GM18868 (cell line): ENCODE data around the gene FANCI.

ENCODE experiments used
- ATAC-seq: cut with Tn5 transposase; IDR thresholded peaks from one replicate; pipeline ENCODE4 v1.9.1; 2021; ENCODE audit warnings: mild to moderate bottlenecking, moderate library complexity; ENCODE audit not compliant: unreplicated experiment

Gene FANCI

GRCh38 chr15:89330881-89331595, 87.3 kb downstream of the FANCI start:
- no peak for ATAC-seq

DNA sequence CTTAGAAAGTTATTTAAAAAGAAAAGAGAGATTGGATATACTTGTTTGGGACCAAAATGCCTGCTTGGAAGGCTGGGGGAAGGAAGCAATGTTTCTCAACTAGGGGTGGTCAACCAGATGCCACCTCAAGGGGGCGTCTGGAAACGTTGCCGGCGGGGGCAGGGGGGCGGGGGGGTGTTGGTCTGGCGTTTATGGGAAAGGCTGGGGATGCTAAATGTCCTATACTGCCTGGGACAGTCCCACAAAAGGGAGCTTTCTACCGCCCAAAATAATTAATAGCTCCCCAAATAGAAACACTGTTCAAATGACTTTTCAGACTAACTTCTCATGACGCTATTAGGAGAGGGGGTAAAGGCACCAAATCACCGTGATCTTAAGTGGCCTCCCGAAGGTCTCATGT, 88.7 kb downstream of the FANCI start:
- ATAC-seq: no peak

- no peak for ATAC-seq
Observed at GRCh38 chr15:89333011-89333860, 89.5 kb downstream of the FANCI start.

DNA sequence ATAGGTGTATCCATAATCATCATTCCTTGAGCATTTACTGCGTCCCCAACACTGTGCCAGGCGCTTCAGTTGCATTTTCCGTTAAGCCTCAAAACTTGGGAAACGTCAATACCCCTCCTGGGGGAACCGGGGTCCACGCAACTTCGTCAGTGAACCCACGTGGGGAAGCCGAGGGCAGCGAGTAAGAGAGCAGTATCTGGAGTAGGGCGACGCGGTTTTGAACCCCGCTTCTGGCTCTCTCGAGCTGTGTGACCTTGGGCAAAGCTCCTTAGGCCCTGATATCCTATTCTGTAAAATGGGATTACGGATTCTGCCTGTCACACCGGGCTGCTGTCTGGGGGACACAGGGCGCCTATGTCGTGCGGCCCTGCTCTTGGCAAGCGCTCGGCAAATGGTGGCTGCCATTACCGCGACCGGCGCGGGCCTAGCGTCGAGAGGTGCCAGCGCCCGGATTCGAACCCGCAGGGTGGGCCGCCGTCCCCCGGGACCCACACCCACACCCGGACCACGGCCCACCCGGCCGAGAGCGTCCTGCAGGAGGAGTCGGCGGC, 90.3 kb downstream of the FANCI start:
- peak; percentile 0 for ATAC-seq

- peak; percentile 88 for ATAC-seq
Observed at GRCh38 chr15:89334510-89335297, 90.9 kb downstream of the FANCI start, which contains the start of gene POLG. Gene POLG, minus strand, starts transcription at chr15:89334824. Its CDS starts 1,070 bp downstream, at chr15:89333754.

DNA sequence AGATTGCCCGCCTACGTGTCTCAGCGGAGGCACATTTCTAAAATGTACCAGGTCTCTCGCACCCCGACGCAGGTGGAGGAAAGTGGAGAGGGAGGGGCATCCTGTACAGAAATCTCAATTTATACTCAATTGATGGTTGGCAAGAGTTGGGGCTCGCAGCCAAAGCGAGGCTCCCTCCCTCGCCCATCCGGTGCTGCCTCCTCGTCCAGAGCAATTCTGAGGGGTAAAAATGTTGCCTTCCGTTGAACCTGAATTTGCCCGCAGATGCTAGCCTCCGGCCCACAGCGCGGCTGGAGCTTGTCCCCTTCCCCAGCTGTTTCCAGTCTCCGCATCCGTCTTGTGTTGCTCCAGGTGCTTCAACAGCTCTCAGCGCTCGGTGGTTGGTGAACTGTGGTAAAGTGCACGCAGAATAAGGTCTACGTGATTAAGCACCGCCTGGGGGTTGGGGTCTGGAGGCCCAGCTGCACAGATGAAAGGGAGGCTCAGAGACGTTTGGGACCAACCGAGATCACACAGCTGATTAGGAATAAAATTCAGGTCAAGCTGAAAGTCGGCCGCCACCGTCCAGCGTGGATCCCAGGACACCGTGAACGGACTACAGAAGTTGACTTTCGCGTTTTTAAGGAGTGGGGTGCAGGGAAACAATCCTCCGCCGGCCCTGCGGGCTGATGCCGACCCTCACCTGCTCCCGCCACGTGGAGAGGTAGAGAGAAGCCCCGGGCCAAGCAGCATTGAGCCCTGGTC, 91.7 kb downstream of the FANCI start:
- peak; percentile 31 for ATAC-seq

DNA sequence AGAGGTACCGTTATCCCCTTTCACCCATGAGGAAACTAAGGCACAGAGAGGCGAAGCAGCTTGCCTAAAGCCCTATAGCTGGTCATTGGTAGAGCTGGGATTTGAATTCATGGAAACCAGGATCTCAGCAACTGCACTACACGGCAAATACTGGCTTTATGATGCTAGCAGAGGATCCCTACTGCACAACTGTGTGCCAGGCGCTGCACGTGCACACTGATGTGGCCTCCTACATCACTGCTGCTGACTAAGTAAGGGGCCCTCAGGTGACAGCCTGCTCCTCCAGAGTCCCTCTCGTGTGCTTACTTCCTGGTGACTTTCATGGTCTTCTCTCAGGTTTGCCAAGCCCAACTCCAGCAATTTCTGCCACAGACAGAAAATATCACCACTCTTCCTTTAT, 94.3 kb downstream of the FANCI start:
- ATAC-seq: no peak

DNA sequence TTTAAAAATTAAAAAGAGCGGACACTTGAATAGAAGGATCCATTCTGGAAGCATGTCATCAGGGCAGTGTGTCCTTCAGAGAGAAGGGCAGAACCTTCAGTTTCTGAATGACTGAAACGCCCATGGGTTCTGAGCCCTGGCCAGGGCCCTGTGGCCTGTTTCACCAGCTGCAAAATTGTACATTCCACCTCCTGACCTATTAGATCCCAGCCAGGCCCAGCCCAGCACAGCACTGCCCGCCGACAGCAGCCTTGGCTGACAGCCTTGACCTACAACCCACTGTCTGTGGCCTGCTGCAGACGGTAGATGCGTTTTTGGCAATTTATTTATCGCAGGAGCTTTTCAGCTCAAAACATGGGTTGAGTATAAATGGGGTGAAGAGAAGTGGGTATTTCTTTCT, 96.8 kb downstream of the FANCI start:
- ATAC-seq: no peak

DNA sequence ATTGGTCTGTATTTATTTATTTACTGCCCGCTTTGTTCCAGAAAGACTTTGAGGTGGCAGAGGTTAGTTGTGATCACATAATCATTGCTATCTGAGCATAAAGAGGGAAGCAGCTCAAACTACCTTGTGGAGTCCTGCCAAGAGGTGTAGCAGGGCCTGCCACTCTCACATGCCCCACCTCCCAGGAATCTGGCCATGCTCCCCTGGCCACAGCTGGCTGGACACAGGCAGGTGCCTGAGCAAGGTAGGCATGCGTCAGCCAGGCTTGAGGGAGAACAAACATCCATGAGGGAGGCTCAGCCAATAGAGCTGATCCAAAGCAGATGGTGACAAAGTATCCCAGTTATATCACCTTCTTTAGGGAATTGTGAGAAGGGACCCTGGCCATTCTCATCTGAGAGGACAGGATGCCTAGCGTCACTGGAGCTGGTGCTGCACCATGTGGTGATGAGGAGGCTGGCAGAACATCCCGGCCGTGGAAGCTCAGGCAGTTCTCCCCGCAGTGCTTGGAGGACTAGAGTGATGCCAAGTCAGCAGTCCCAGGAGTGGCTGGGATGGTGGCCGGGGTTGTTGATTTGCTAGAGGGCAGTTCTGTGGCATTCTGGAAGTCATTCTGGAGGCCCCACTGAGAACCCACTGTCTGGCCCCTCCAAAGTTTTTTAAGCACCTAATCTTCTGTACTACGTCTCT, 97.7 kb downstream of the FANCI start:
- ATAC-seq: no peak

DNA sequence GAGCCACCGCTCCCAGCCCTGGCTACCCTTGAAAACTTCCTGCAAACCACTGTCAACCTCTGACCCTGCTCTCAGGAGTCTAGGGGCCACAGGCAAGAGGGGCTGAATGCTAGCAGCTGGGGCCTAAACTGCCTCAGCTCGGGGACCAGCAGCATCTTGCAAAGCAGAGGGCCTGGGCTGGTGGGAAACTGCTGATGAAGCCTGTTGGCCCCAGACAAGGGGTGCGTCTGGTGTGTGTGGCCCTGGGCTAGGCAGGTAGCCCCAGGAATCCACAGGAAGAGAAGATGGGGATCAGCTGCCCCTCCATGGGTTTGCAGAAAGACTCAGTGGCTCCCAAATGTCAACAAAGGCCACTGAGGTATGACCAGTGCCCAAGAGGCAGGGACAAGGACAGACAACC, 99.1 kb downstream of the FANCI start:
- ATAC-seq: no peak

DNA sequence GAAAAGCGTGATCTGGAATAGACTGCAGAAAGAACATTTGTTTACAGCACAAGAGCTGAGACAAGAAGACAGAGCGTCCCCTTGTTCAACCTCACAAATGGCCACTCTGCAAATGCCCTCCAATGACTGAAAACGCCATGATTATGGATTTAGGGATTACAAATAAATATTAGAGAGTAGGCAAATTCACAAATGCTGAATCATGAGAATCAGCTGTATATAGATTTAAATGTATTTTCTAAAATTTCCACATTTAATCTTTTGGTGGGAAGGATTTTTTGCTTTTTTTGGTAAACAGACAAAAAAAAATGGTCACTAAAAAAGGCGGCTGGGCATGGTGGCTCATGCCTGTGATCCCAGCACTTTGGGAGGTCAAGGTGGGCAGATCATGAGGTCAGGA, 101.5 kb downstream of the FANCI start:
- no peak for ATAC-seq

GRCh38 chr15:89346516-89347231, 102.9 kb downstream of the FANCI start:
- ATAC-seq: no peak

DNA sequence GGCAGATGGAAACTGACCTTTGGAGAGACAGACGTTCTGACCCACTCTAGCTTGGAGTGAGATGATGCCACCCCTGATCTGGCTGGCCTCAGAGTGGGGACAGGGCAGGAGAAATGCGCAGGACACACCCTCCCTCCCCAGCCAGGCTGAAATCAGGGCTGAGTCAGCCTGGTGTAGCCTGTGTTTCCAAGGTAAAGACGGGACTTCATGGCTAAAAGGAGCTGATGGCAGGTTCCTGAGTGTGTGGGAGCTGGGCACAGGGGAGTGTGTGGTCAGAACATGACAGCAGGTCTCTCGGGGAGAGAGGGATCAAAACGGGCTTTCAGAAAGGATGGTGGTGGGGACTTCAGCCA, 105.4 kb downstream of the FANCI start:
- ATAC-seq: no peak

GRCh38 chr15:89352476-89352875, 108.7 kb downstream of the FANCI start:
- ATAC-seq: no peak

DNA sequence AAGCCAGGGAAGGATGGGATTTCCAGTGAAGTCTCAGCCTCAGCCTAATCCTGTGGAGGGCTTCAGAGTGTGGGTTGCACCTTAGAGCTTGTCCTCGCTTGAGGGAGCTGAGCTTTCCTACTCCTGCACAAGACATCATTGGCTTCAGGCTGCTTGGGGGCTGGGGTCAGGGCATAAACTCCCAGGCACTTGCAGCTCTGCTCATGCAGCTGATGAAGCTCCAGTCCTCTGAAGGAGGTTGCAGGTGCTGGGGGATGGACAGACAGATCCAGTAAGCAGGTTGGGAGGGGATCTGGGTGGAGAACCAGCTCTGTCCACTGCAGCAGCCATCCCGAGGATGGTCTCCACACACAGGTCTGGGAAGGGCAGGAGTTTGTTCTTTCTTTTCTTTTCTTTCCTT, 110.2 kb downstream of the FANCI start:
- ATAC-seq: no peak

DNA sequence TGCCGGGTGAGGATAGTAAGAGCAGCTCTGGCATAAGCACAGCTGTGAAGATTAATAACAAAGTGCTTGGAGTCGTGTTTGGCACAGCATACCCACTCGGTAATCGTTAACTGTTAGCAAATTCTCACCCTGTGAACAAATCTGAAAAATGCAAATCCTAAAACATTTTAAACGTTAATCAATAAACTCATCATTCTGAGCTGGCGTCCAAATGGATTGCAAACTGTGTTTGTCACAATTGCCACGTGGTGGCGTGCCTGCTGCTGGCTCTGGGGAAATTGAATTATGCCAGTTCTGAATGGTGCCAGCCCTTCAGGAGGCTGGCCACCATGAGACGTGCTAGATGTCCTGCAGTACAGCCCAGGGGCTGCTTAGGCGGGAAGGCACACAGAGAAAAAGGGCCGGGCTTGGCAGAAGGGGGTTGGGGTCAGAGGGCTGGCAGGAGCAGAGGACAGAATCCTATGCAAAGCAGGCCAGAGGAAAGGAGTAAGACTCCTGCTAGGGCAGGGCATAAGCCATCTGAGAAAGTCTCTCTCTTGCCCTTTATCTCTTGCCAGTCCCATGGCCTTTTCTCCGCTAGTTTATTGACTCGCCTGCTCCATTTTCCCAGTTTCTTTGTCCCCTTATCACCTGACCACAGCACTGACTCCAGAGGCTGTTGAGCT, 113.0 kb downstream of the FANCI start:
- ATAC-seq: no peak

GRCh38 chr15:89358435-89358754, 114.6 kb downstream of the FANCI start:
- ATAC-seq: no peak

- ATAC-seq: peak; percentile 88
Observed at GRCh38 chr15:89358755-89359439, 115.1 kb downstream of the FANCI start.
